ENCODE results near the gene CCNJL. TPM values are rescaled to one million over a fixed set of nuclear protein-coding genes. Genes with fewer than 3 reads are reported as not detected.

The CCNJL gene
- 10 to 100 TPM in 2 of 3 donors, 1 to 10 TPM in 1; 8.7 to 32.7 (median 25.0) TPM for total RNA-seq
- long read RNA-seq, donor 1, transcript CCNJL-201 (6 exons, 3,171 nt) = major isoform, 5 of 12 reads
- long read RNA-seq, donor 1, partial matches to known transcripts = 4 of 12 reads
- long read RNA-seq, donor 1, other reads (novel, unspliced or antisense) = 3 of 12 reads
- long read RNA-seq, donor 2, partial matches to known transcripts = 8 of 12 reads
- long read RNA-seq, donor 2, other reads (novel, unspliced or antisense) = 4 of 12 reads

DNA sequence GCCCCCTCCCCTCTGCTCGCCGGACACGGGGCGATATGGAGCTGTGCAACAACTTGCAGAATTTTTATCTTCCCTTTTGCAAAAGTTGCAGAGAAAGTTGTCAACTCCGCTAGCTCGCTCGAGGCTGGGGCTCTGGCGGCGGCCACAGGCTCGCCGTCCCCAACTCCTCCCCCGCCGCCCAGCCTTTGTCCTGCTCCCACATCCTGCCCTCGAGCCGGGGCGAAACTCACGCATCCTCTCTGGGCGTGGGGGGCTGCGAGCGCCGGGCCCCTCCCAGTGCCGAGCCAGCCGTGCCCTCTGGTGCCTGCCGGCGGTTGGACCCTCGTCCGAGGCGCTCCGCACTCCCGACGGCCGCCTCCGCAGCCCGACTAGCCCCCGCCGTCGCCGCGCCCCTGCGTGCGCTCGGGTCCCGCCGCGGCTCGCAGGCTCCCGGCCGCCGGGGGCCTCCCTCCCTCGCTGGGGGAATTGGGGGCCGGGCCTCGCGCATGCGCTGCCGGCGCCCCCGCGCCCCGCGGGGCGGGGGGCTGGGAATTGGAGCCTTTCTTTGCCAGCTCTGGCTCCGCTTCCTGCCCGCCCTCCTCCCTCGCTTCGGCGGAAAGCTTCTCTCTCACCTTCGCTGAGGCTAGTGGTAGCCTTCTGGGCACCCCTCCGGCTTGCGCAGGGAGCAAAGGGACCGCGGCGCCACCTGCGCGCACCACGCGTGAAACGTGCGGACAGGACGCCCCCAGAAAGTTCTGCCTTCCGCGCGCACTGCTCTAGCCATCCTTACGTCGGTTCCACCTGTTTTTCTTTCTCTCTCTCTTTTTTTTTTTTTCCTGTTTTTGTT lies at the start of gene CCNJL:
Gene CCNJL, minus strand, starts transcription at position 431 of the 826 bp plus-strand sequence. CDS start 641 bp downstream, outside the sequence.
- H3K4me3 ChIP-seq = peak within 1 kb of the TSS; percentile 44
- DNase-seq (peak; percentile 46 to 76 (median 70)), ATAC-seq (peak; percentile 66)
- intact Hi-C loops (cut with DNase I, micrococcal nuclease) = no loop called here
- H3K4me1 ChIP-seq (ENCODE audit: low read depth) = peaks cover 5% of the 10 kb centered on the region
- TF ChIP-seq CTCF (IDR thresholded peaks at IDR 0.05) = no peak
- H3K36me3 ChIP-seq (ENCODE audit: low read depth) = no peaks in the 10 kb centered on the region
- no peaks in the 10 kb centered on the region for H3K9me3 ChIP-seq

GRCh38 chr5:160361624-160362228 lies 49.4 kb upstream of the CCNJL start:
- no peak for DNase-seq
- intact Hi-C loops (cut with DNase I, micrococcal nuclease) = no loop called here

GRCh38 chr5:160360310-160360709 lies 47.9 kb upstream of the CCNJL start:
- no peak for DNase-seq
- intact Hi-C loops (cut with DNase I, micrococcal nuclease) = no loop called here
- TF ChIP-seq CTCF (IDR thresholded peaks at IDR 0.05) = no peak
- H3K9me3 ChIP-seq = no peaks in the 10 kb centered on the region
- H3K4me3 ChIP-seq = no peak overlapping the region
- H3K36me3 ChIP-seq (ENCODE audit: low read depth) = no peaks in the 10 kb centered on the region
- peaks cover 5% of the 10 kb centered on the region for H3K4me1 ChIP-seq (ENCODE audit: low read depth)
- ATAC-seq = no peak

More at GRCh38 chr5:160361624-160362228, 49.4 kb upstream of the CCNJL start:
- no peak for ATAC-seq
- Histone ChIP-seq H3K9me3 (no peaks in the 10 kb centered on the region), H3K4me3 (no peak overlapping the region), H3K36me3 (ENCODE audit: low read depth) (no peaks in the 10 kb centered on the region), H3K4me1 (ENCODE audit: low read depth) (peaks cover 5% of the 10 kb centered on the region)
- no peak for TF ChIP-seq CTCF (IDR thresholded peaks at IDR 0.05)

- intact Hi-C loops (cut with DNase I, micrococcal nuclease) = no loop called here
- ATAC-seq = peak; percentile 30
- H3K4me3 ChIP-seq = no peak overlapping the region
- no peaks in the 10 kb centered on the region for H3K36me3 ChIP-seq (ENCODE audit: low read depth)
- no peak for TF ChIP-seq CTCF (IDR thresholded peaks at IDR 0.05)
- peaks cover 5% of the 10 kb centered on the region for H3K4me1 ChIP-seq (ENCODE audit: low read depth)
- peak in 2 of 3 donors; percentile 46 to 51 for DNase-seq
- no peaks in the 10 kb centered on the region for H3K9me3 ChIP-seq
Observed at GRCh38 chr5:160359816-160360215, 47.5 kb upstream of the CCNJL start.

- intact Hi-C loops (cut with DNase I, micrococcal nuclease) = no loop called here
- TF ChIP-seq CTCF (IDR thresholded peaks at IDR 0.05) = no peak
- no peak overlapping the region for H3K4me3 ChIP-seq
- DNase-seq = no peak
- peaks cover 5% of the 10 kb centered on the region for H3K4me1 ChIP-seq (ENCODE audit: low read depth)
- no peaks in the 10 kb centered on the region for H3K9me3 ChIP-seq
- no peak for ATAC-seq
- no peaks in the 10 kb centered on the region for H3K36me3 ChIP-seq (ENCODE audit: low read depth)
Observed at GRCh38 chr5:160359242-160359641, 46.9 kb upstream of the CCNJL start.
